Lung microvascular endothelial cell (primary cell): Measurements from ENCODE around the gene RCL1. TPM values are rescaled to one million over a fixed set of nuclear protein-coding genes. Genes with fewer than 3 reads are reported as not detected.
"Not testable (repeated sequence)": the region's sequence is repeated elsewhere in the genome, so short reads cannot be mapped to it uniquely, and the experiment has no call there.

Source experiments
- DNase-seq, 2 donors: peaks; one replicate each; pipeline versions ENCODE4 v3.0.0 to v3.0.0-alpha.2; 2010; ENCODE audit warnings: low read depth in 2 of 2
- total RNA-seq: library from RNA; depleted of rRNA; stranded (reverse); fragments of >200 nt; gene quantifications from 2 replicates; pipeline ENCODE4 v1.2.1, GENCODE V29; 2014

The RCL1 gene
- total RNA-seq = 8.5 and 12.9 TPM in 2 replicates

- peak; percentile 96 to 97 for DNase-seq
Observed at GRCh38 chr9:4792572-4793458, at the start of gene RCL1. Gene RCL1, plus strand, starts transcription at chr9:4792944. Its CDS starts 148 bp downstream, at chr9:4793092.

GRCh38 chr9:4743131-4743875 is 49.4 kb upstream of the RCL1 start:
- DNase-seq = no peak

GRCh38 chr9:4746278-4747030 is 46.3 kb upstream of the RCL1 start:
- DNase-seq = no peak

- DNase-seq = no peak
Observed at GRCh38 chr9:4748612-4749011, 44.1 kb upstream of the RCL1 start.

GRCh38 chr9:4750023-4750673 is 42.6 kb upstream of the RCL1 start:
- DNase-seq = peak; percentile 12 to 49

GRCh38 chr9:4754530-4754929 is 38.2 kb upstream of the RCL1 start:
- DNase-seq = not testable (repeated sequence)

GRCh38 chr9:4755026-4755609 is 37.6 kb upstream of the RCL1 start:
- DNase-seq = no peak

GRCh38 chr9:4756420-4756819 is 36.3 kb upstream of the RCL1 start:
- DNase-seq = no peak

- no peak for DNase-seq
Observed at GRCh38 chr9:4760122-4760521, 32.6 kb upstream of the RCL1 start.

GRCh38 chr9:4762108-4762885 is 30.4 kb upstream of the RCL1 start:
- peak; percentile 80 to 89 for DNase-seq

GRCh38 chr9:4762886-4763541 is 29.7 kb upstream of the RCL1 start:
- DNase-seq = peak; percentile 38 to 79

GRCh38 chr9:4764033-4764432 is 28.7 kb upstream of the RCL1 start:
- no peak for DNase-seq

GRCh38 chr9:4768681-4769080 is 24.1 kb upstream of the RCL1 start:
- no peak for DNase-seq

- DNase-seq = peak in 1 of 2 donors; percentile 59
Observed at GRCh38 chr9:4769321-4770080, 23.2 kb upstream of the RCL1 start.

- no peak for DNase-seq
Observed at GRCh38 chr9:4771788-4772187, 21.0 kb upstream of the RCL1 start.

GRCh38 chr9:4774209-4774608 is 18.5 kb upstream of the RCL1 start:
- no peak for DNase-seq

- not testable (repeated sequence) for DNase-seq
Observed at GRCh38 chr9:4774958-4775357, 17.8 kb upstream of the RCL1 start.

- no peak for DNase-seq
Observed at GRCh38 chr9:4780651-4781050, 12.1 kb upstream of the RCL1 start.

GRCh38 chr9:4781408-4781807 is 11.3 kb upstream of the RCL1 start:
- DNase-seq = no peak
